Measurements from ENCODE around the gene EIF4E2.
"Not testable (repeated sequence)": the region's sequence is repeated elsewhere in the genome, so short reads cannot be mapped to it uniquely, and the experiment has no call there.

The EIF4E2 gene

GRCh38 chr2:232570481-232570880 is 20.0 kb downstream of the EIF4E2 start:
- not testable (repeated sequence) for FAIRE-seq

DNA sequence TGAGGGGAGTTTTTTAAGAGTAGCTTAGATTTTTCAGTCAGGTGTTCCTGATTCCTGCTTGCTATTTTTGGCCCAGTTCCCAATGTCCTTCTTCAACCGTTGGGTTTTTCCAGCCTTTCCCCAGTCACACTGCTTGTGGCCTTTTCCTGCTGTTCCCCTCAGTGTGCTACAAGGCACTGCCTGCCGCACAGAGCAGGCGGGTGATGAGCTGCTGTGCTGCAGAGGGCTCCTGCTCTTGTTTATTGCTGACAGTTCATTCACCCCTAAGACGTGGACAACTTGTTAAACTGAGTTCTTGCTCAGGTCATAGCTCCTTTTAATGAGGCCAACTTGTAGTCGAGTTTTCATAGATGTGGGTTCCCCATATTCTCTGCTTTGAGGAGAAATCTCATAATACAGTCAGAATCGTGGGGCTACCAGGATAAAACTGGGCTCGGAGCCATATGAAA is 20.6 kb downstream of the EIF4E2 start:
- no peak for FAIRE-seq

- no peak for FAIRE-seq
Measured at GRCh38 chr2:232573042-232573441, 22.6 kb downstream of the EIF4E2 start.

- no peak for FAIRE-seq
Measured at GRCh38 chr2:232573771-232574435, 23.4 kb downstream of the EIF4E2 start.

DNA sequence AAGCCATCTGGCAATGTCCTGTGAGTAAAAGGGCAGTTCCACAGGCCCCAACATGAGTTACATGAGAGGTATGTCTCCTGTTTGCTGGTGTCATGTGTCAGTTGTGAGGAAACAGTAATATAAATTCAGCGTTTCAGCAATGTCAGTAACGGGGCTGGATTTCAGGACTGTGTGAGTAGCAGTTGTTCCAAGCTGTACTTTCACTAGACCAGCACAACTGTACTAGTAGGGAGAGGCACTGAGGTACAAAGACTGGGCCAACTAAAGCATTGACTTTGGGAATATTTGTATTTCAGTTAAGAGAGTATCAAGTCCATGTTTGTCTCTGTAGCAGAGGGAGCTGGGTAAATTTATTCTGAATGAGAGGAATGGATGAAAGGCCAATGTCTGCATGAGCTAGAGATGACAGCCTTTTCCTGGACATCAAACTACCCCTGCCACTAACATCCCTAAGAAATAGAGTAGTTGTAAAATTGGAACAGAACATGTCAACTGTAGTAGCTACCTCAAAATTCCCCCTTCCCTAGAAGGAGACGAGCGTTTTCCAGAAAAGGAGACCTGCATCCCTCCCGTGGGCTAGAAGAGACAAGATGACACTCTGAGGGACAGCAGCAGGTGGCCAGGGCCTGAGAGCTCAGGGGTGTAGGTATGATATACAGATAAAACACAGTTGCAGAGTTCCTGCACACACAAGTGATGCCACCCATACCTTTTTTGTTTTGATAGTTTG is 24.4 kb downstream of the EIF4E2 start:
- FAIRE-seq, result no peak

DNA sequence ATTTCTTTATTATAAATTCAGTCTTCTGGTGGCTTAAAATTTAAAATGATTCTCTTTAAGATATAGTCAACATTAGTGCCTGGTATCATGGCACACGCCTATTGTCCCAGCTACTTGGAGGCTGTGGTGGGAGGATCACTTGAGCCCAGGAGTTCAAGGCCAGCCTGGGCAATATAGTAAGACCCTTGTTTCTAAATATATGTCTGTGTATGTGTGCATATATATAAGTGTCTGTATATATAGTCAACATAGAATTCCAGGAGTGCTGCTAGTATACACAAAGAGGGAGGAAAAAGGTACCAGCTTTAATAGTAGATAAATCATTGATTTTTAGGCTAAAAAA is 24.9 kb downstream of the EIF4E2 start:
- FAIRE-seq, result no peak

- no peak for FAIRE-seq
Measured at GRCh38 chr2:232576995-232577394, 26.5 kb downstream of the EIF4E2 start.

- no peak for FAIRE-seq
Measured at GRCh38 chr2:232577841-232578240, 27.4 kb downstream of the EIF4E2 start.

GRCh38 chr2:232578626-232579025 is 28.1 kb downstream of the EIF4E2 start:
- no peak for FAIRE-seq

- no peak for FAIRE-seq
Measured at GRCh38 chr2:232580648-232580981, 30.1 kb downstream of the EIF4E2 start.

DNA sequence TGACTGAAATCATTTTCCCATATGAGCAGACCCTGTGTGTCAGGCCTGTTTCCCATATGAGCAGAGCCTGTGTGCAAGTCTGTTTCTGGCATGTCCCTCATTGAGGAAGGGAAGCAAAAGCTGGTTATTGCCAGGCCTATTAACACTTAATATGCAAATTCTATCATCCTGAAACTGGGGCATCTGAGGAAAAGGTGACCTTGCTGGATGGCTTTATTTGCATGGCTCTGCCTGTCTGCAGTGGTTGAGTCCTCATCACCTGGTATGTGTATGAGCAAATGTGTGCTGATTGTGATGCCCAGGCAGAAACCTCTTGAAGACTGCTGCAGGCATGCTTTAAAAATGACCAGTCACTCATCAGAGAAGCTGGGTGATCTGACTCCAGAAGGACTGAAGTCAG is 31.2 kb downstream of the EIF4E2 start:
- FAIRE-seq, result no peak

DNA sequence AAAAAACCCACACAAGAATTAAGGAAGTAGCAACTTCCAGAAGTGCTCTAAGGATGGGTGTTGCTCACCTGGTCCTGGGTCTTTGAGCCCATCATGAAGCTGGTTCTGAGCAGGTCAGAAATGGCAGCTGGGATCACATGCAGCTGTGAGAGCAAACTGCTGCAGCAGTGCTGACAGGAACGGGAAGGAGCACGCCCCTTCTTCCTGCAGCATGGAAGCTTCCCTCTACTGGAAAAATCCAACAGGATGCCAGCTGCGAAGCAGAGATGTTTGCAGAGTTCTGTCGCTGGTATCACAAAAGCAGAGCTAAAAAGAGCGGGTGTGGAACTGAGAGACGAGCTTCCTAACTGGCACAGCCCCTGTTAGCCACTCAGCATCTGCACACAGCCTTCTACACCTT is 33.7 kb downstream of the EIF4E2 start:
- no peak for FAIRE-seq

DNA sequence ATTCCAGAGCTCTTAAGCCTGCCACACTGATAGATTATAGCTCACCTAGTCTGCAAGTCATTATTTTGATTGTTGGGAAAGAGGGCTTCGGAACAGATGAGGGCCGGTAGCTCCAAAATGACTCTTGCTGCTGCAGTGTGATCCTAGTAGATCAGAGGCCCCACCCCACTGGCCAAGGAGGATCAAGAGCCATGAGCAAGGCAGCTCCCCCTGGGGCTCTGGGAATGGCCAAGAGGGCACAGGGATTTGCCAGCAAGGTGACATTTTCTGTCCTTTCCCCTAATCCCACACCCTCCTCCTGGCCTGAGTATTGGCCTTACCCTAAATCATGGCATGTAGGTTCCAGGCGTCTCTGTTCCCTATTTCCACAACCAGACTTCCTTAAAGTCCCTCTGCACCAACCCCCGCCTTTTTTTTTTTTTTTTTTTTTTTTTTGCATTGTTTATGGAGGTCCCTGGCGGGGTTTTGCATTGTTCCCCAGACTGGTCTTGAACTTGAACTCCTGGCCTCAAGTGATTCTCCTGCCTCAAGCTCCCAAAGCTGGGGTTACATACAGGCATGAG is 36.5 kb downstream of the EIF4E2 start:
- no peak for FAIRE-seq

DNA sequence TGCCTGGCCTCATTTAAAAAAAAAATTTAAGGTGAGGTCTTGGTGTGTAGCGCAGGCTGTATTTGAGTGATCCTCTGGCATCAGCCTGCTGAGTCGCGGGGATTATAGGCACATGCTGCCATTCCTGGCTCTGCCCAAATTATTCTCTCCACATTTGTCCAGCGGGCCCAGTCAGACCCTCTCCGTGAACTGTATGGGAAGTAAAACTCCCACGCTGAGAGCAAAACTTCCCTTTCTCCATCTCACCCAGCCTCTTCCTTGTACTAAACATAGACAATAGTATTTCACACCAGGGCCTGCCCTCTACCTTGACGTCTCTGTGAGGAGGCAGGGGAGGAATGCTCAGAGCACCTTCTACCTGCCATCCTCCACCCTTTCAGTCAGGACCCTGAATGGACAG is 37.0 kb downstream of the EIF4E2 start:
- FAIRE-seq, result no peak

GRCh38 chr2:232588031-232588430 is 37.5 kb downstream of the EIF4E2 start:
- no peak for FAIRE-seq

DNA sequence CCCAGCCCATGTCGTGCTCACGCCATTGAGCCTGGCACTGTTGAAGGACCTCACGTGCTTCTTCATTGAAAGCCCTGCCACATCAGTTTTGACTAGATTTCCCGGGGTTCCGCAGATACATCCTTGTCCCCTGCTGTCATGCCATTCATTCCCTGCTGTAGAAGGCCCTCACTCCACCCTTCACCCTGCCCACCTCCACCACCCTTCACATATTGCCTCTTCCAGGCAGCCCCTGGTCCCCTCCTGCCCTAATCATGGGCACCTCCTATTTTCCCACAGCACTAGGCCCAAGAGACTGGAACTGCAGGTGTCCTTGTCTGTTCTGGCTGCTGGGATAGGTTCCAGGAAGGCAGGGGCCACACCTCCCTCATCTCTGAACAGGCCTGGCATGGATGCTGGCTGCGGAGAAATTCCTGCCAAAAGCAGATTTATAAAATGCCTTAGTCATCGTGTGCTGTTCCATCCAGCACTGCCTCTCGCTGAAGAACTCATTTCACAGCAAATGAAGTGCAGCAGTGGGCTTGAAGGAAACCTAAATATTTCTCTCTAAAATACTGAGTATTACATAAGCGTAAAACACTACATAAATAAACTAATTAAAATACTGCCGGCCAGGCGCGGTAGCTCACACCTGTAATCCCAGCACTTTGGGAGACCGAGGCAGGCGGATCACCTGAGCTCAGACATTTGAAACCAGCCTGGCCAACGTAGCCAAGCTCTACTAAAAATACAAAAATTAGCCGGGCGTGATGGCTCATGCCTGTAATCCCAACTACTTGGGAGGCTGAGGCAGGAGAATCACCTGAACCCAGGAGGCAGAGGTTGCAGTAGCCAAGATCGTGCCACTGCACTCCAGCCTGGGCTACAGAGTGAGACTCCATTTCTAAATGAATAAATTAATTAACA is 38.4 kb downstream of the EIF4E2 start:
- no peak for FAIRE-seq

DNA sequence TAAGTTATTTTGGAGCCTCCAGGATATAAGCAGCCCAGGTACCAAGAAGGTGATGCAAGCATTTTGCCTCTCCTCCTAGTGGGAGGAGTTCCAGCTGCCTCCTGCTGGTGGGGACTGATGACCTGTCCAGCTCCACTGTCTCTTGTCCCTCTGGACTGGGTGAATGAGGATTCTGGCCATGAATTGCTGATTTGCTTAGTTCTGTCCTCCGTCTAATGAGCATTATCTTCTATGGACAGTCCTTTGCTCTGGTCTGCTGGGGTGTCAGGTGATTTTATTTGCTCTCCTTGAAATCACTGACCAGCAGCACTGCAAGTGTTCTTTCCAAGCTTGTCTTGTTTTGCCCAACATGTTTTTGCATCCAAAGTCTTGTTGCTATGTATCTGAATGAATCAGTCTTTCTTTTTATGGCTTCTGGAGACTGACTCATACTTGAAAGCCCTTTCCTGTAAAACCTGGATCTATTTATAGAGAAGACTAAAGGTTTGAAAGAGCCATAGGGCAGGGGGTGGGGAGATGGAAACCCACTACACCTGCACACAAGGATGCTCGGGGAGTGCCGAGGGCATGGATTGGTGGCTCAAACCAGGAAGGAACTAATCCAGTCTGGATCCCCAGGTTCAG is 42.4 kb downstream of the EIF4E2 start:
- no peak for FAIRE-seq

DNA sequence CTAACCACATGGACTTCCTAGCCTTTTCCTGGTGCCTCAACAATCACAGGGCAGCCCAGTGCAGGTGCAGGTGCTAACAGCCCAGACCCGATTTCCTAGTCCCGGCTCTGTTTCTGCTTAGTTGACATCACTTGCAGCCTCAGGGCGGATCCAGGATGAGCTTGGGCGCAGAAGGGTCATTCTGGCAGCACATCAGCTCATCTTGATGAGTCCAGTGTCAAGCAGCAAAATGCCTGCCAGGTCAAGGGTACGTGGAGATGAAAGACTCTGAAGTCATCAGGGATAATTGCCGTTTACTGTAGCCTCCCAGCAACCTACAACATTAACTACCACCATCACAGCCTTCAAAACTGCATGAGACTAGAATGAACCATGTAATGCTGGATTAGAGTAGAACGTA is 43.5 kb downstream of the EIF4E2 start:
- no peak for FAIRE-seq

- no peak for FAIRE-seq
Measured at GRCh38 chr2:232597362-232598079, 47.0 kb downstream of the EIF4E2 start.

DNA sequence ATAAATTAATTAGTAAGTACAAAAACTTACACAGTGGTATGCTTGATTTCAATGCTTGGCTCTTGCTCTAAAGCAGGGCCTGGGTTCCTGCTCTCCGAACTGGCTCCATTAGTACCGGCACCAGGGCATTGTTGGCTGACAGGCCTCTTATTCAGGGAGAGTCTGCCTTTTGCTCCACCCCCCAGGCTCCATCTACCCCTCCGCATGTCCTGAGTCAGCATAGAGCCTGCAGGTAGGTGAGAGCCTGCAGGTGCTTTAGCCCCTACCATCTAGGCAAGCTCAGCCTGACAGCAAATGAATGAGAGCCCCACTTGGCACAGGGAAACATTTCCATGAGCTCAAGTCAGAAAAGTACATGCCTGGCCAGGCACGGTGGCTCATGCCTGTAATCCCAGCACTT is 47.8 kb downstream of the EIF4E2 start:
- FAIRE-seq, result no peak

DNA sequence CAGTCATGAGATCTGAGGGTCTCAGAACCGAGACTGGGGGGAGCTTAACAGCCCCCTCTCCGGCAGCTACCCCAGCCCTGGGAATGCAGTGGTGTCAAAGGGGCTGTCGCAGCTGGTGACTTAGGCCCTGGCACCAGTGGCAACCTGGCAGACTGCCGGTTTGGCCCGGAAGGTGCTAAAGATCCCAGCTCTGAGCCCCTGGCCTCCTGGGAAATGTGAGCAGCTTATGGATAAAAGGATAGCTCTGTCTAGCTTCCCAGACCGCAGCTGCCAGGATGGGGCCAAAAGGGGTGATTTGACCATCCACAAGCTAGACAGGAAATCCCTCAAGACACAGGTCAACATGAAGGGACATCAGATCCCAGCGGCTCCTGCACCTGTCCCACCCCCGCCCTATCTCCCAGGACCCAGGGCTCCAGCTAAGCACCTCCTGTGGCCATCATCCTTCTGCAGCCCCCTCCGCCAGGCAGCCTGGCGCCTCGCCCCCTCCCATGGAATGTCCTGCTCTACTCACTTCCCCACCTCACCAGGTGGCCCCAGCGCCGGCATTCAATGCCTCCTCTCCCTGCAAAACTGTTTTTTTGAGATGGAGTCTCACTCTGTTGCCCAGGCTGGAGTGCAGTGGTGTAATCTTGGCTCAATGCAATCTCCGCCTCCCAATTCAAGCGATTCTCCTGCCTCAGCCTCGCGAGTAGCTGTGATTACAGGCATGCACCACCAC is 49.7 kb downstream of the EIF4E2 start:
- no peak for FAIRE-seq

DNA sequence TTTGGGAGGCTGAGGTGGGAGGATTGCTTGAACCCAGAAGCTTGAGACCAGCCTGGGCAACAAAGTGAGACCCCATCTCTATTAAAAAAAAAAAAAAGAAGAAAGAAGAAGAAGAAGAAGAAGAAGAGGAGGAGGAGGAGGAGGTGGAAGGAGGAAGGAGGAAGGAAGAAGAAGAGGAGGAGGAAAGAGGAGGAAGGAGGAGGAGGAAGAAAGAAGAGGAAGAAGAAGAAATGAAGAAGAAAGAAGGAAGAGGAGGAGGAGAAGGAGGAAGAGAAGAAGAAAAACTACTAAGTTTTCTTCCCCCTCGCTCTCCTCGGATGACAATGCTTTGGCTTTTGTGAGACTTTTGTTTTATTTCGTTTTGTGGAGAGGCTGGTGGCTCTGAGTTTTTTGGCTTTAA is 52.8 kb downstream of the EIF4E2 start:
- FAIRE-seq, result no peak
